Lung (tissue), 12 donors: Measurements from ENCODE around the gene PRSS27. TPM values are rescaled to one million over a fixed set of nuclear protein-coding genes. Genes with fewer than 3 reads are reported as not detected.
"Not testable (repeated sequence)": the region's sequence is repeated elsewhere in the genome, so short reads cannot be mapped to it uniquely, and the experiment has no call there.

ENCODE experiments used
- ATAC-seq: fragments of 200-7000 bp; cut with Tn5 transposase; one replicate; pipeline ENCODE4 v1.9.1; 2020; ENCODE audit warnings: moderate number of reproducible peaks; ENCODE audit not compliant: insufficient read depth, low FRiP score
- DNase-seq, 3 donors: peaks; one replicate each; pipeline ENCODE4 v3.0.0-alpha.2; 2013 to 2017
- H3K27ac ChIP-seq, 2 donors: one replicate each; pipeline ENCODE4 v1.5.1; 2013; ENCODE audit warnings: mild to moderate bottlenecking in 2 of 2, moderate library complexity in 2 of 2, control low read depth in 1 of 2, inconsistent platforms in 1 of 2, low read depth in 1 of 2, low read length in 1 of 2
- H3K27me3 ChIP-seq, 3 donors: one replicate each; pipeline ENCODE4 v1.5.1; 2013; ENCODE audit warnings: low read length in 2 of 3; ENCODE audit not compliant: control insufficient read depth in 3 of 3, insufficient read depth in 3 of 3
- H3K36me3 ChIP-seq, 4 donors: one replicate each; pipeline ENCODE4 v1.5.1; 2013; ENCODE audit warnings: low read length in 4 of 4, mild to moderate bottlenecking in 1 of 4, moderate library complexity in 1 of 4; ENCODE audit not compliant: control insufficient read depth in 4 of 4, insufficient read depth in 4 of 4
- H3K4me1 ChIP-seq, 5 donors: one replicate each; pipeline ENCODE4 v1.5.1; 2013; ENCODE audit warnings: low read length in 5 of 5, mild to moderate bottlenecking in 2 of 5, moderate library complexity in 1 of 5; ENCODE audit not compliant: control insufficient read depth in 5 of 5, insufficient read depth in 5 of 5
- H3K4me3 ChIP-seq: one replicate; pipeline ENCODE4 v1.5.1; 2013; ENCODE audit warnings: mild to moderate bottlenecking, control low read depth, moderate library complexity
- H3K9ac ChIP-seq, 2 donors: one replicate each; pipeline ENCODE4 v1.5.1; 2013; ENCODE audit warnings: low read length in 2 of 2, control low read depth in 1 of 2; ENCODE audit not compliant: insufficient read depth in 1 of 2
- H3K9me3 ChIP-seq, 4 donors: one replicate each; pipeline ENCODE4 v1.5.1; 2013; ENCODE audit warnings: low read length in 3 of 4, mild to moderate bottlenecking in 1 of 4, moderate library complexity in 1 of 4; ENCODE audit not compliant: control insufficient read depth in 4 of 4, insufficient read depth in 3 of 4
- WGBS, 2 donors: extraction: QIAGEN DNeasy Blood & Tissue Kit; methylation state at CpG; one replicate each; pipeline ENCODE4 v1.1.7; 2013; 5-methylcytosine and 5-hydroxymethylcytosine counted together
- polyA plus RNA-seq, 2 donors: library from polyadenylated mRNA; stranded (reverse); fragments of 200-250 nt; gene quantifications; one replicate each; pipeline ENCODE4 v1.2.1, GENCODE V29; 2013
- total RNA-seq, 2 donors: library from RNA; depleted of rRNA in 1 of 2; stranded (reverse); fragments of >200 nt in 1 of 2; gene quantifications; one replicate each; pipeline ENCODE4 v1.2.1, GENCODE V29; 2014 to 2021
- TF ChIP-seq, protein P1 (sequence below): IDR thresholded peaks from 2 replicates; pipeline ENCODE4 v1.5.1; 2012; ENCODE audit warnings: mild to moderate bottlenecking; ENCODE audit errors: control extremely low read depth, extremely low read depth
- donor health status: control.
- donor health status: control.
- donor health status: Bipolar disorder and iron deficiency.
- donor health status: healthy.
- donor health status: DM: yes; HTN: yes; CAD: no.

PRSS27 gene
- total and polyA plus RNA-seq, 4 donors, result 1.1 to 2.5 (median 2.1) TPM

DNA sequence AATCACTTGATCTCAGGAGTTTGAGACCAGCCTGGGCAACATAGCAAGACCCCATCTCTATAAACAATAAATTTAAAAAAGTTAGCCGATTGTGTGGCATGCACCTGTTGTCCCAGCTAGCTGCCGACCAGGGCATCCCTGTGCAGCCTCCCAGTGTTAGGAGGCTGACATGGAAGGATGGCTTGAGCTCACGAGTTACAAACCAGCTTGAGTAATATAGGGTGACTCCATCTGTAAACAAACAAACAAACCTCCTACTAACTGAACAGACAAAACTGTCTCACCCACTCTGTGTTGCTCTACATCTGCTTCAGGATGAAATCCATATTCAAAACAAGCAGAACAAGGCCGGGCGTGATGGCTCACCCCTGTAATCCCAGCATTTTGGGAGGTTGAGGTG, 6.9 kb upstream of the PRSS27 start:
- Histone ChIP-seq H3K36me3 (no peaks in the 10 kb centered on the region), H3K27me3 (no peaks in the 10 kb centered on the region), H3K4me1 (no peaks in the 10 kb centered on the region), H3K4me3 (no peak overlapping the region), H3K27ac (no peak overlapping the region), H3K9ac (no peak overlapping the region), H3K9me3 (no peaks in the 10 kb centered on the region)
- ATAC-seq (no peak), DNase-seq (no peak)
- TF ChIP-seq, protein P1, sequence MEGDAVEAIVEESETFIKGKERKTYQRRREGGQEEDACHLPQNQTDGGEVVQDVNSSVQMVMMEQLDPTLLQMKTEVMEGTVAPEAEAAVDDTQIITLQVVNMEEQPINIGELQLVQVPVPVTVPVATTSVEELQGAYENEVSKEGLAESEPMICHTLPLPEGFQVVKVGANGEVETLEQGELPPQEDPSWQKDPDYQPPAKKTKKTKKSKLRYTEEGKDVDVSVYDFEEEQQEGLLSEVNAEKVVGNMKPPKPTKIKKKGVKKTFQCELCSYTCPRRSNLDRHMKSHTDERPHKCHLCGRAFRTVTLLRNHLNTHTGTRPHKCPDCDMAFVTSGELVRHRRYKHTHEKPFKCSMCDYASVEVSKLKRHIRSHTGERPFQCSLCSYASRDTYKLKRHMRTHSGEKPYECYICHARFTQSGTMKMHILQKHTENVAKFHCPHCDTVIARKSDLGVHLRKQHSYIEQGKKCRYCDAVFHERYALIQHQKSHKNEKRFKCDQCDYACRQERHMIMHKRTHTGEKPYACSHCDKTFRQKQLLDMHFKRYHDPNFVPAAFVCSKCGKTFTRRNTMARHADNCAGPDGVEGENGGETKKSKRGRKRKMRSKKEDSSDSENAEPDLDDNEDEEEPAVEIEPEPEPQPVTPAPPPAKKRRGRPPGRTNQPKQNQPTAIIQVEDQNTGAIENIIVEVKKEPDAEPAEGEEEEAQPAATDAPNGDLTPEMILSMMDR, result no peak
- 84 to 96% methylated on average over 5 of the region's 5 CpGs for WGBS, 2 donors

DNA sequence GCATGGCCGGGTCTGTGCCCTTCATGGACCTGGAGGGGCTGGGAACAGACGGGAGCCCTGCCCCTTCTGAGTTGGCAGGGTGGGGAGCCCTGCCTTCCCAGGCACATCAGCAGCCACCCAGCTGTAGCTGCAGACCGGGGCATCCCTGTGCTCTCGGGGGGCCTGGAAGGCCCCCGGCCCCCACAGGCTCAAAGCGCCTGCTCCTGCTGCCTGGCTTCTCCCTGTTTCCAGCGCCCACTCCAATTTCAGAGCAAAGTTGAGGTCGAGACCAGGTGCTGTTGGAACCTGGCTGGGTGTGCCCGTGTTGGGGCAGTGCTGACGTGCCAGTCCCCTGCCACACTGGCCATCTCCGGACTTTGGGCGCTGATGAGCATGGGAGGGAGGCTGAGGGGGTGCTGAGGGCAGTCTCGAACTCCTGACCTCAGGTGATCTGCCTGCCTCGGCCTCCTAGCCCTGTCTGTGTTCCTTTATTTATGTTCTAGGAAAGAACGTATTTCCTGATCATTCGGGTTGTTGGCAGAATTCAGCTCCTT, 4.9 kb upstream of the PRSS27 start:
- ATAC-seq, result no peak
- Histone ChIP-seq H3K9ac (no peak overlapping the region), H3K36me3 (no peaks in the 10 kb centered on the region), H3K9me3 (no peaks in the 10 kb centered on the region), H3K4me3 (no peak overlapping the region), H3K4me1 (peaks cover 0 to 4% (median 0%) of the 10 kb centered on the region in 5 donors), H3K27ac (no peak overlapping the region), H3K27me3 (no peaks in the 10 kb centered on the region)
- DNase-seq, result no peak
- WGBS, 2 donors, result 69 to 79% methylated on average over 16 of the region's 16 CpGs
- TF ChIP-seq, protein P1, result no peak

DNA sequence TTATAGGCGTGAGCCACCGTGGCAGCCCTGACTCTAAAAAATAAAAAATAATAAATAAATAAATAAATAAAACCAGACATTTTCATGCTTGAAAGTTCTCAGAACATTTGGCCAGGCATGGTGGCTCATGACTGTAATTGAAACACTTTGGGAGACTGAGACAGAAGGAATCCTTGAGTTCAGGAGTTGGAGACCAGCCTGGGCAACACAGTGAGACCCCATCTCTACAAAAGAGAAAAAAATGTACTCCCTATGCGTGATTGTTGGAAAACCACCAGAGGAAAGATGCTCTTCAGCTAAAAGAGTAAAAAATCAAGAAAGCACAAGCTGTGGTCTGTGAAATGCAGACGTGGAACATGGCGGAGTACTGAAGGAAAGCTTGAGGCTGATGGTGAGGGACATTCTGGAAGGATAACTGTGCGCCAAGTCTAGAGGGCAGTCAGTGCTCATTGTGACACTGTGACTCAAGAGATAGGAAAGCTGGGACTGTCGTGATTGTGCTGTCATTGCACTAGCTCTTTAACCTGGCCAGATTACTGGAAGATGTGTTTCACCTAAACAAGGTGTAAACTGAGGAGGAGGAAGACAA, 4.2 kb upstream of the PRSS27 start:
- H3K4me1 ChIP-seq, result peaks cover 0 to 8% (median 0%) of the 10 kb centered on the region in 5 donors
- ATAC-seq, result no peak
- no peaks in the 10 kb centered on the region for H3K36me3 ChIP-seq
- 79 to 85% methylated on average over 7 of the region's 7 CpGs for WGBS, 2 donors
- no peak overlapping the region for H3K9ac ChIP-seq
- no peak overlapping the region for H3K27ac ChIP-seq
- no peak overlapping the region for H3K4me3 ChIP-seq
- H3K9me3 ChIP-seq, result no peaks in the 10 kb centered on the region
- H3K27me3 ChIP-seq, result no peaks in the 10 kb centered on the region
- no peak for DNase-seq
- TF ChIP-seq, protein P1, result no peak

DNA sequence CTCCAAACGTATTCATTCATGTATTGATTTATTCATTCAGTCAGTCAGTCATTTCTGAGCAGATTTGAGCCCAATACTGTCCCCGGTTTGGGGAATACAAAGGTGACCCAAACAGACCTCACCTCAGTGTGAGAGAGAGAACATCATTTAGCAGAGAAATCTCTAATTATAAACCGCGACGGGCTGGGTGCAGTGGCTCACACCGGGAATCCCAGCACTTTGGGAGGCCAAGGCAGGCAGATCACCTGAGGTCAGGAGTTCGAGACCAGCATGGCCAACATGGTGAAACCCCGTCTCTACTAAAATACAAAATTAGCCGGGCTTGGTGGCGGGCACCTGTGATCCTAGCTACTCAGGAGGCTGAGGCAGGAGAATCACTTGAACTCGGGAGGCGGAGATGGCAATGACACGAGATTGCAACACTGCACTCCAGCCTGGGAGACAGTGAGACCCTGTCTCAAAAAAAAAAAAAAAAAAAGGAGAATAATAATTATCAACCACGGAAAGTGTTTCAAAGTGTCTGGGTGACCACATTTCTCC, 1.7 kb upstream of the PRSS27 start:
- 31 to 39% methylated on average over 14 of the region's 14 CpGs for WGBS, 2 donors
- H3K27ac ChIP-seq, ATAC-seq, H3K27me3 ChIP-seq, H3K4me3 ChIP-seq, DNase-seq, H3K9ac ChIP-seq, H3K9me3 ChIP-seq, H3K36me3 ChIP-seq: not testable (repeated sequence)
- peaks cover 0 to 11% (median 0%) of the 10 kb centered on the region in 5 donors for H3K4me1 ChIP-seq
